ENCODE data around the gene EEF1G. TPM values are rescaled to one million over a fixed set of nuclear protein-coding genes. Genes with fewer than 3 reads are reported as not detected.

EEF1G gene
- total and polyA plus RNA-seq, 2 of the 13 experiments (the other 11 are each of a cell fraction or from before 2014, with no cell fraction given), result 1,787 to 2,144 TPM

GRCh38 chr11:62601122-62601371, 27.4 kb upstream of the EEF1G start (continued):
- TF ChIP-seq ZBTB33 (CRISPR knock-in tag; IDR thresholded peaks at IDR 0.05) (no peak), ZNF615 (CRISPR knock-in tag; IDR thresholded peaks at IDR 0.05; ENCODE audit: borderline replicate concordance) (0 out of 2 replicates have a peak, but pooled peaks have one; percentile 76), ZNF431 (CRISPR knock-in tag; IDR thresholded peaks at IDR 0.05; ENCODE audit: borderline replicate concordance, low read depth) (no peak), SP140L (CRISPR knock-in tag; IDR thresholded peaks at IDR 0.05; ENCODE audit: borderline replicate concordance) (no peak), CREBL2 (CRISPR knock-in tag; IDR thresholded peaks at IDR 0.05; ENCODE audit: borderline replicate concordance) (peak; percentile 65), TOE1 (CRISPR knock-in tag; IDR thresholded peaks at IDR 0.05) (no peak), SP2 (CRISPR knock-in tag; IDR thresholded peaks at IDR 0.05) (peak; percentile 42; the same call in 1 of the 2 replicates), ZBTB3 (CRISPR knock-in tag; IDR thresholded peaks at IDR 0.05; ENCODE audit: borderline replicate concordance, low read depth) (no peak), ZNF251 (CRISPR knock-in tag; IDR thresholded peaks at IDR 0.05) (no peak), TFAP4 (IDR thresholded peaks at IDR 0.05; ENCODE audit: borderline replicate concordance, low read depth) (no peak), MLXIP (CRISPR knock-in tag; IDR thresholded peaks at IDR 0.05; ENCODE audit: borderline replicate concordance) (no peak), GABPB1 (CRISPR knock-in tag; IDR thresholded peaks at IDR 0.05) (peak; percentile 84), CENPBD1 (CRISPR knock-in tag; IDR thresholded peaks at IDR 0.05; ENCODE audit: borderline replicate concordance, low read depth) (no peak), ZNF546 (CRISPR knock-in tag; conservative IDR thresholded peaks at IDR 0.05) (no peak), ZNF598 (CRISPR knock-in tag; IDR thresholded peaks at IDR 0.05; ENCODE audit: borderline replicate concordance) (no peak), ZNF362 (CRISPR knock-in tag; IDR thresholded peaks at IDR 0.05; ENCODE audit: borderline replicate concordance) (no peak), ZNF12 (CRISPR knock-in tag; IDR thresholded peaks at IDR 0.05) (no peak), GLMP (CRISPR knock-in tag; IDR thresholded peaks at IDR 0.05; ENCODE audit: borderline replicate concordance) (no peak), ESRRA (CRISPR knock-in tag; IDR thresholded peaks at IDR 0.05; ENCODE audit: low read depth) (no peak), SRY (CRISPR knock-in tag; IDR thresholded peaks at IDR 0.05) (peak; percentile 77), PHF21A (CRISPR knock-in tag; IDR thresholded peaks at IDR 0.05) (no peak), TBP (CRISPR knock-in tag; IDR thresholded peaks at IDR 0.05) (no peak), NCOR1 (IDR thresholded peaks at IDR 0.05; ENCODE audit: borderline replicate concordance, low read length) (no peak)

Data from HepG2 (cell line).